ENCODE data around the gene OR10X1.

DNA sequence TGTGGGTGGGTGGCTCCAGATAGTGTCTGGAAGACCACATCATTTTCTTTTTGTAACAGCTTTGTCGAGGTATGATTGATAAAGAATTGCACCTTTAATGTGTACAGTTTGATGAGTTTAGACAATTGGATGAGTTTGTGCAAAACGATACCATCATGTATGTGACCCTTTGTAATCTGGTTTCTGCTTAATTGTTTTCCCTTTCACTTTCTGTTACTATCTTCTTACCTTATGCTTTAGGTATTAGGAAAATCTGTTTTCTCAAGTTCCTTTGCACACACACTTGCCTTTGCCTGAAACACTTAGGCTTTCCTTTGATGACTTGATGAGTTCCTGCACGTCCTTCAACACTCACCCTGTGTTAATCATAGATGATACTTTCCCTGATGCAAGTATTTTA, 32.2 kb upstream of the OR10X1 start:
- TF ChIP-seq, protein P1, sequence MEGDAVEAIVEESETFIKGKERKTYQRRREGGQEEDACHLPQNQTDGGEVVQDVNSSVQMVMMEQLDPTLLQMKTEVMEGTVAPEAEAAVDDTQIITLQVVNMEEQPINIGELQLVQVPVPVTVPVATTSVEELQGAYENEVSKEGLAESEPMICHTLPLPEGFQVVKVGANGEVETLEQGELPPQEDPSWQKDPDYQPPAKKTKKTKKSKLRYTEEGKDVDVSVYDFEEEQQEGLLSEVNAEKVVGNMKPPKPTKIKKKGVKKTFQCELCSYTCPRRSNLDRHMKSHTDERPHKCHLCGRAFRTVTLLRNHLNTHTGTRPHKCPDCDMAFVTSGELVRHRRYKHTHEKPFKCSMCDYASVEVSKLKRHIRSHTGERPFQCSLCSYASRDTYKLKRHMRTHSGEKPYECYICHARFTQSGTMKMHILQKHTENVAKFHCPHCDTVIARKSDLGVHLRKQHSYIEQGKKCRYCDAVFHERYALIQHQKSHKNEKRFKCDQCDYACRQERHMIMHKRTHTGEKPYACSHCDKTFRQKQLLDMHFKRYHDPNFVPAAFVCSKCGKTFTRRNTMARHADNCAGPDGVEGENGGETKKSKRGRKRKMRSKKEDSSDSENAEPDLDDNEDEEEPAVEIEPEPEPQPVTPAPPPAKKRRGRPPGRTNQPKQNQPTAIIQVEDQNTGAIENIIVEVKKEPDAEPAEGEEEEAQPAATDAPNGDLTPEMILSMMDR (IDR thresholded peaks at IDR 0.05): no peak
- TF ChIP-seq EP300 (IDR thresholded peaks at IDR 0.05) (no peak), POLR2A (IDR thresholded peaks at IDR 0.05) (no peak)

Data from tibial nerve (tissue), 4 donors.